Aorta (tissue), 5 donors: ENCODE results near the gene RCL1. TPM values are rescaled to one million over a fixed set of nuclear protein-coding genes. Genes with fewer than 3 reads are reported as not detected.

ENCODE experiments used
- ATAC-seq: fragments of 200-7000 bp; cut with Tn5 transposase; one replicate; pipeline ENCODE4 v1.9.1; 2022; ENCODE audit warnings: moderate library complexity; ENCODE audit not compliant: low FRiP score
- DNase-seq, 2 donors: peaks; one replicate each; pipeline ENCODE4 v3.0.0-alpha.2; 2020
- H3K27ac ChIP-seq, 2 donors: one replicate each; pipeline ENCODE4 v1.5.1; 2013; ENCODE audit warnings: low read length in 2 of 2, mild to moderate bottlenecking in 2 of 2, moderate library complexity in 2 of 2, control low read depth in 1 of 2, inconsistent platforms in 1 of 2, low read depth in 1 of 2
- H3K27me3 ChIP-seq, 2 donors: one replicate each; pipeline ENCODE4 v1.6.1; 2013; ENCODE audit warnings: control low read depth in 1 of 2, low read length in 1 of 2, mild to moderate bottlenecking in 1 of 2, moderate library complexity in 1 of 2; ENCODE audit not compliant: insufficient read depth in 2 of 2, control insufficient read depth in 1 of 2
- H3K36me3 ChIP-seq, 2 donors: one replicate each; pipeline ENCODE4 v1.6.1; 2013; ENCODE audit warnings: control low read depth in 1 of 2, low read length in 1 of 2, mild to moderate bottlenecking in 1 of 2; ENCODE audit not compliant: insufficient read depth in 2 of 2, control insufficient read depth in 1 of 2
- H3K4me1 ChIP-seq, 2 donors: one replicate each; pipeline ENCODE4 v1.6.1; 2013; ENCODE audit warnings: low read length in 2 of 2, control low read depth in 1 of 2, mild to moderate bottlenecking in 1 of 2, moderate library complexity in 1 of 2; ENCODE audit not compliant: insufficient read depth in 2 of 2, control insufficient read depth in 1 of 2
- H3K4me3 ChIP-seq, 2 donors: one replicate each; pipeline ENCODE4 v1.5.1; 2013; ENCODE audit warnings: low read length in 2 of 2, control low read depth in 1 of 2, mild to moderate bottlenecking in 1 of 2
- H3K9me3 ChIP-seq: one replicate; pipeline ENCODE4 v1.6.1; 2013; ENCODE audit warnings: mild to moderate bottlenecking, low read length; ENCODE audit not compliant: control insufficient read depth
- WGBS, 2 donors: extraction: QIAGEN DNeasy Blood & Tissue Kit; methylation state at CpG; one replicate each; pipeline ENCODE4 v1.1.7; 2013; 5-methylcytosine and 5-hydroxymethylcytosine counted together
- intact Hi-C, 2 donors: fragments of 100-400 bp; cut with DNase I; formaldehyde crosslinking; loops; one replicate each; pipeline versions ENCODE4 v1.14.2 to v1.15.0; 2022
- polyA plus RNA-seq, 2 donors: library from polyadenylated mRNA; stranded (reverse); fragments of 200-250 nt; gene quantifications; one replicate each; pipeline ENCODE4 v1.2.3, GENCODE V29; 2013
- total RNA-seq, 2 donors: library from RNA; stranded (reverse); fragmentation: NEBNext Ultra II Directional; extraction: Animal tissue kit (Norgen Biotek cat#: 25700); gene quantifications; one replicate each; pipeline ENCODE4 v1.2.1, GENCODE V29; 2021
- donor health status: healthy with polysubstance abuse.
- donor health status: Bipolar disorder and iron deficiency.
- donor health status: DM: no; HTN: no; CAD: no.
- donor health status: DM: no; HTN: no; CAD: no.
- donor health status: DM: yes; HTN: yes; CAD: no.

Gene RCL1
- total and polyA plus RNA-seq, 4 donors, result 10.8 to 41.9 (median 26.8) TPM

GRCh38 chr9:4811824-4812223, 19.1 kb downstream of the RCL1 start:
- DNase-seq, result no peak
- H3K9me3 ChIP-seq, result no peaks in the 10 kb centered on the region
- no peak overlapping the region for H3K27ac ChIP-seq
- ATAC-seq, result no peak
- no peaks in the 10 kb centered on the region for H3K36me3 ChIP-seq
- no peak overlapping the region for H3K4me3 ChIP-seq
- H3K27me3 ChIP-seq, result no peaks in the 10 kb centered on the region
- intact Hi-C loops, result no loop called here
- no peaks in the 10 kb centered on the region for H3K4me1 ChIP-seq

GRCh38 chr9:4812858-4813257, 20.1 kb downstream of the RCL1 start:
- DNase-seq (no peak), ATAC-seq (no peak)
- no peaks in the 10 kb centered on the region for H3K4me1 ChIP-seq
- no peaks in the 10 kb centered on the region for H3K36me3 ChIP-seq
- no peaks in the 10 kb centered on the region for H3K9me3 ChIP-seq
- intact Hi-C loops, result no loop called here
- WGBS, 2 donors, result 64 to 69% methylated on average over 2 of the region's 2 CpGs
- H3K27ac ChIP-seq, result no peak overlapping the region
- no peaks in the 10 kb centered on the region for H3K27me3 ChIP-seq
- no peak overlapping the region for H3K4me3 ChIP-seq

- no peaks in the 10 kb centered on the region for H3K27me3 ChIP-seq
- no peaks in the 10 kb centered on the region for H3K36me3 ChIP-seq
- no peaks in the 10 kb centered on the region for H3K9me3 ChIP-seq
- no peak for DNase-seq
- intact Hi-C loops, result no loop called here
- no peak overlapping the region for H3K4me3 ChIP-seq
- ATAC-seq, result no peak
- no peak overlapping the region for H3K27ac ChIP-seq
- H3K4me1 ChIP-seq, result no peaks in the 10 kb centered on the region
Measured at GRCh38 chr9:4814913-4815312, 22.2 kb downstream of the RCL1 start.

- no peaks in the 10 kb centered on the region for H3K36me3 ChIP-seq
- DNase-seq (no peak), ATAC-seq (no peak)
- H3K4me3 ChIP-seq, result no peak overlapping the region
- 77 to 78% methylated on average over 7 of the region's 7 CpGs for WGBS, 2 donors
- H3K4me1 ChIP-seq, result no peaks in the 10 kb centered on the region
- H3K27ac ChIP-seq, result no peak overlapping the region
- H3K9me3 ChIP-seq, result no peaks in the 10 kb centered on the region
- H3K27me3 ChIP-seq, result no peaks in the 10 kb centered on the region
- intact Hi-C loops, result no loop called here
Measured at GRCh38 chr9:4815381-4815956, 22.7 kb downstream of the RCL1 start.

- no peaks in the 10 kb centered on the region for H3K36me3 ChIP-seq
- no peak overlapping the region for H3K4me3 ChIP-seq
- ATAC-seq, result no peak
- no peak overlapping the region for H3K27ac ChIP-seq
- no peaks in the 10 kb centered on the region for H3K9me3 ChIP-seq
- H3K27me3 ChIP-seq, result no peaks in the 10 kb centered on the region
- DNase-seq, result no peak
- no peaks in the 10 kb centered on the region for H3K4me1 ChIP-seq
- WGBS, 2 donors, result 87% methylated on average over 6 of the region's 6 CpGs
- intact Hi-C loops, result no loop called here
Measured at GRCh38 chr9:4820168-4820567, 27.4 kb downstream of the RCL1 start.

- Histone ChIP-seq H3K4me1 (peaks cover 0 to 2% of the 10 kb centered on the region in 2 donors), H3K27ac (no peak overlapping the region), H3K9me3 (no peaks in the 10 kb centered on the region), H3K36me3 (no peaks in the 10 kb centered on the region), H3K27me3 (no peaks in the 10 kb centered on the region), H3K4me3 (no peak overlapping the region)
- ATAC-seq, result no peak
- DNase-seq, result no peak
- intact Hi-C loops, result no loop called here
- 57 to 61% methylated on average over 2 of the region's 2 CpGs for WGBS, 2 donors
Measured at GRCh38 chr9:4821133-4821532, 28.4 kb downstream of the RCL1 start.

- H3K9me3 ChIP-seq, result no peaks in the 10 kb centered on the region
Measured at GRCh38 chr9:4822057-4822456, 29.3 kb downstream of the RCL1 start.

GRCh38 chr9:4826417-4827166, 33.8 kb downstream of the RCL1 start:
- 80 to 85% methylated on average over 7 of the region's 7 CpGs for WGBS, 2 donors
- ATAC-seq, result no peak
- peaks cover 7% of the 10 kb centered on the region in 2 donors for H3K4me1 ChIP-seq

More at GRCh38 chr9:4822057-4822456, 29.3 kb downstream of the RCL1 start:
- H3K4me3 ChIP-seq, result no peak overlapping the region
- H3K4me1 ChIP-seq, result peaks cover 0 to 2% of the 10 kb centered on the region in 2 donors
- no peaks in the 10 kb centered on the region for H3K36me3 ChIP-seq
- intact Hi-C loops, result no loop called here
- ATAC-seq, result peak; percentile 22
- DNase-seq, result no peak
- H3K27ac ChIP-seq, result no peak overlapping the region
- no peaks in the 10 kb centered on the region for H3K27me3 ChIP-seq

GRCh38 chr9:4827224-4827623, 34.5 kb downstream of the RCL1 start:
- no peak overlapping the region for H3K4me3 ChIP-seq
- DNase-seq (no peak), ATAC-seq (no peak)
- H3K9me3 ChIP-seq, result no peaks in the 10 kb centered on the region
- WGBS, 2 donors, result 74 to 78% methylated on average over 2 of the region's 2 CpGs
- H3K27me3 ChIP-seq, result no peaks in the 10 kb centered on the region
- intact Hi-C loops, result no loop called here
- peaks cover 0 to 2% of the 10 kb centered on the region in 2 donors for H3K36me3 ChIP-seq
- peaks cover 7% of the 10 kb centered on the region in 2 donors for H3K4me1 ChIP-seq
- H3K27ac ChIP-seq, result no peak overlapping the region

More at GRCh38 chr9:4826417-4827166, 33.8 kb downstream of the RCL1 start:
- intact Hi-C loops, result no loop called here
- H3K9me3 ChIP-seq, result no peaks in the 10 kb centered on the region
- no peak overlapping the region for H3K4me3 ChIP-seq
- no peaks in the 10 kb centered on the region for H3K27me3 ChIP-seq
- H3K27ac ChIP-seq, result no peak overlapping the region
- H3K36me3 ChIP-seq, result peaks cover 0 to 2% of the 10 kb centered on the region in 2 donors
- no peak for DNase-seq
